Stimulated activated CD4-positive, alpha-beta T cell treated with anti-CD3 and anti-CD28 coated beads, Interleukin-2, amount 100 ng/mL, for 4 hours (primary cell): ENCODE measurements around the gene ROBO3.
A peak's percentile ranks its signal among the peaks of the same experiment; 100 is the strongest.

Source experiments
- DNase-seq: peaks from one replicate; pipeline ENCODE4 v3.0.0-alpha.2; 2020; ENCODE audit warnings: low read depth

ROBO3 gene

DNA sequence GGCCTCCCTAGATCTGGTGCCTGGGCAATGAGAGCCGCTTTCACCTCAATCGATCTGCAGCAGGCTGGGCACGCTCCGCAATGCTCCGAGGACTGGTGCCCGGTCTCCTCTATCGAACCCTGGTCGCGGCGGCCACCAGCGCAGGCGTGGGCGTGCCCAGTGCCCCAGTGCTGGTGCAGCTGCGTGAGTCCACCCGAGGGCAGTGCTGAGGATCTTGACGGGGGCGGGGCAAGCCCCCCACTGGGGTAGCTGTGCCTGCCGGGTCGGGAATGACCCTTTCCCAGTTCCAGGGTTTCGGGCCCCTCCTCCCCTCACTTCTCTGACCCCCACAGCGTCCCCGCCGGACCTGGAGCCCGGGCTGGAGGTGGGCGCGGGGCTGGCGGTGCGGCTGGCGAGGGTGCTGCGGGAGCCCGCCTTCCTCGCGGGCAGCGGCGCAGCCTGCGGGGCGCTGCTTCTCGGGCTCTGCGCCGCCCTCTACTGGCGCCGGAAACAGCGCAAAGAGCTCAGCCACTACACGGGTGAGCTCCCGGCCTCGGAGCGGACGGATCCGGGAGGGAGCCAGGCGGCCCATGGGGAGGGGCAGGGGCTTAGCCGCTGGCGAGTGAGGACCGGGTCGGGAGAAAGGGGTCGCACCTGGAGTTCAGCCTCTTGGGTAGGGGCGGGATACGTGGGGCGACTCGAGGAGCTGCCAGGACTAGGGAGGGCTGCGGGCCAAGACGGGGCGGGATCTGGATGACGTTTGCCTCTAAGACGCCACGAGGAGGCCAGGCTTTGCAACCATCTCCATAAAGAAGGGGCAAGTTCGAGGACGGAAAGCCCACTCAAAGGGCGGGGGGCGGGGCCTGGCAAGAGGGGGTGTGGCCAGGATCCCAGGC lies 10.9 kb downstream of the ROBO3 start:
- DNase-seq: peak; percentile 72

DNA sequence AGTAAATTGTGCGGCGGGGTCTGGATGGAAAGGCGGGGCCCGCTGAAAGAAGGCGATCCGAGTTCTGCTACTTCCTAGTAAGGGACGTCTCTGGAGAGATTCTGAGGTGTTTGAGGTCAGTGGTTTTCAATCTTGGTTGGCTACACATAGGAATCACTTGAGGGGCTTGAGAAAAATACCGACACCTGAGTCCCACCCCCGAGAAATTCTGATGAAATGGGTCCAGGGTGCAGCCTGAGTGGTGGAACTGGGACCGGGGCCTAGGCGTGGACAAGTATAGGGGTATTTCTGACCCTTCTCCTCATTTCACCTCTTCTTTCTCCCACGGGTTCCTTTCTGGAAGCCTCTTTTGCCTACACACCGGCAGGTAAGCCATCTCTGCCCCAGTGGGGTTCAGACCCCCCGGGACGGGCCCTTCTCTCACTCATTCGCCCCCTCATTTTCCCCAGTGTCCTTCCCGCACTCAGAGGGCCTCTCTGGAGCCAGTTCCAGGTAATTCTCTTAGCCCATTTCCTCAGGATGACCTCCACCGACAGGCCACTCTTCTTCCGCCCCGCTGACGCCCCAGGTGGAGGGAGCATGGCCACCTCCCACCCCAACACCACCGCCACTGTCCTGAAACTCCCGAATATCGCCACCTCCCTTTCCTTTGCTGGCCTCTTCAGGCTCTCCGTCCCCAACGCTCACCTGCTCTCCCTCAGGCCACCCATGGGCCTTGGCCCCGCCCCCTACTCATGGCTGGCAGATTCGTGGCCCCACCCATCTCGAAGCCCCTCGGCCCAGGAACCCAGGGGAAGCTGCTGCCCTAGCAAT lies 11.8 kb downstream of the ROBO3 start:
- no peak for DNase-seq

DNA sequence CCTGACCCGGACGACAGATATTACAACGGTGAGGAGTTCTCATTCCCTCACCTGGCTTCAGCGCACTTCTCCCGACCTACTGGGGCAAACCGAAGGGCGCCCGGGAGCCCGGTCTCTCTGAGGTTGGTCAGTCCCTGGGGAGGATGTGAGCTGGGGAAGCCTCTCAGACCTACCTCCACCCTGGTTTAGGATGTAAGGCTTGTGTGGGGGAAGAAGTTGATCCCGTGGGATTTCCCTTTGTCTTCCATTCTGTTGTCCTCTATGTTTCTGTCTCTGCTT lies 12.3 kb downstream of the ROBO3 start:
- DNase-seq: no peak

DNA sequence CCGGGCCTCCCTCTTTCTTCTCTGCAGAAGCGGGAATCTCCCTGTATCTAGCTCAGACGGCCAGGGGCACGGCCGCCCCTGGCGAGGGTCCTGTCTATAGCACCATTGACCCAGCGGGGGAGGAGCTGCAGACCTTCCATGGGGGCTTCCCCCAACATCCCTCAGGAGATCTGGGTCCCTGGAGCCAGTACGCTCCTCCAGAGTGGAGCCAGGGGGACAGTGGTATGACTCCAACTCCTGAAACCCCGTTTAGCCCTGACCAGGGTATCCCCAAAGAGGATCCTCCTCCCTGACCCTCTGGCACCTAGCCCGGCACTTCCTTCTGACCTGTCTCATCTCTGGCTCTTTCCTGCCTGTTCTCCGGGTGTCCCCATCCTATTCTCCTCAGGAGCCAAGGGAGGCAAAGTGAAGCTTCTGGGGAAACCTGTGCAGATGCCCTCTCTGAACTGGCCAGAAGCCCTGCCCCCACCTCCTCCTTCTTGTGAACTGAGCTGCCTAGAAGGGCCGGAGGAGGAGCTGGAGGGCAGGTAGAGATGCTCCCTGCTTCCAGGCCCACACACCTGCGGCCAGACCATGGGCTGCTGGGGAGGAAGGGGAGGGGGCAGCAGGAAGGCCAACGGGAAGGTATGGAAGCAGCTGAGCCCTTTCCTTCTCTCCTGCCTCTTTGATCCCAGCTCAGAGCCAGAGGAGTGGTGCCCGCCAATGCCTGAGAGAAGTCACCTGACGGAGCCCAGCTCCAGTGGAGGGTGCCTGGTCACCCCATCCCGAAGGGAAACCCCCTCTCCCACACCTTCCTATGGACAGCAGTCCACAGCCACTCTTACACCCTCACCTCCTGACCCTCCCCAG lies 12.9 kb downstream of the ROBO3 start:
- DNase-seq: no peak

DNA sequence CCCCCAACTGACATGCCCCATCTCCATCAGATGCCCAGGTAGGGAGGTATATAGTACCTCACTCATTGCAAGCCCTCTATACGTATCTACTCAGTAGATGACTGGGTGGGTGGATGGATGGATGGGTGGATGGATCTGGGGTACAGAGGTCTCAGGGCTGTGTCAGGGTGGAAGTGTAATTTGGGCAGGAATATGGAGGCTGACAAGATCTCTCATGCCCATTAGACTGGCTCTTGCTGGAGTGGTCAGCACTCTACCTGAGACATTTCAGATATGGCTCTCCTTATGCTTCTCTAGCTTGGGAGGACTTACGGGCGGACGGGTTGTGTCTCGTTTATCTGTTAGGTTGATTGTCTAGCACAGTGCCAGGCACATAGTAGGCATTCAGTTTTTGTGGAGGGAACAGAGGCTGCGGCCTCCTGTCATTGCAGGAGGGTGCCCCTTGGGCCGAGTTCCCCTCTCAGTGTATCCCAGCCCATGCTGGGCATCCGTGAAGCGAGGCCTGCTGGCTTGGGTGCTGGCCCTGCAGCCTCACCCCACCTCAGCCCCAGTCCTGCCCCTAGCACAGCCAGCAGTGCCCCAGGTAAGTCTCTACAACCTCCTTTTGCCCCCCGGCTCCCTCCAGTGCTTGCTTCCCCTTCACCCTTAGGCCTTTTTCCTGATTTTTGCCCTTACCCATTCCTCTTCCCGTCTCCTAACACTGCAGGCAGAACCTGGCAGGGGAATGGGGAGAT lies 13.7 kb downstream of the ROBO3 start:
- DNase-seq: no peak

DNA sequence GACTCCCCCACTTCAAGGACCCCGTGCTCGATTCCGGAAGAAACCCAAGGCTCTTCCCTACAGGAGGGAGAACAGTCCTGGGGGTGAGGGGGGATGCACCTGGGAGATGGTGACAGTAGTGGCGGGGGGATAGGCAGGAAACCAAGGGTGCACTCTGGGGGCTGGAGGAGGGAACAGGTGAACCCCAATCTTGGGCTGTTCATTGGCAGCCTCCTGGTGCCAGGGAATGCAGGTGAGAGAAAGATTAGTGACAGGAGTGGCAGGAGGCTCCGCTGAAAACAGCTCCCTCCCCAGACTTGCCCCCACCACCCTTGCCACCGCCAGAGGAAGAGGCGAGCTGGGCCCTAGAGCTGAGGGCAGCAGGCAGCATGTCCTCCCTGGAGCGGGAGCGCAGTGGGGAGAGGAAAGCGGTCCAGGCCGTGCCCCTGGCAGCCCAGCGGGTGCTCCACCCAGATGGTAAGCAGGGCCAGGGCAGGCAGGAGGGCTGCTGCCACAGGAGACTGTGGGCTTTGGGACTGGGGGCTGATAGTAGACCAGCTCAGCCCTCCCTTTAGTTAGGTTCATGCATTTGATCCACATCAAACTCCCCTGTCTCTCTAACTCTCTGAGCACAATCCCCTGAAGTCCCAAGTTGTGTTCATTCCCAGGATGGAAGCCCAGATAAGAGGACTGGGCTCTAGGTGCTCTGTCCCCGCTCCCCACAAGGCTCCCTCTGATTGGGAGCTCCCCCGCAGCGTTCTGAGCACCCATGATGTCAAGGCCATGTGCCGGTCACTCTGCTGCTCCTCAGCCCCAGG lies 14.5 kb downstream of the ROBO3 start:
- no peak for DNase-seq

DNA sequence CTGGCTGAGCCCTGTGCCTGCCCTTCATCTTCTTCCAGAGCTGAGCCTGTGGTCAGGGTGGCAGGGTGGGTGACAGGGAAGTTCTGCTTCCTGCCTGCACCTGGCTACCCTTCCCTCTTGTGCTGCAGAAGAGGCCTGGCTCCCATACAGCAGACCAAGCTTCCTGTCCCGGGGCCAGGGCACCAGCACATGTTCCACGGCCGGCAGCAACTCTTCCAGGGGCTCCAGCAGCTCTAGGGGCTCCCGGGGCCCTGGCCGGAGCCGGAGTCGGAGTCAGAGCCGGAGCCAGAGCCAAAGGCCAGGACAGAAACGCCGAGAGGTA lies 15.0 kb downstream of the ROBO3 start:
- DNase-seq: no peak

DNA sequence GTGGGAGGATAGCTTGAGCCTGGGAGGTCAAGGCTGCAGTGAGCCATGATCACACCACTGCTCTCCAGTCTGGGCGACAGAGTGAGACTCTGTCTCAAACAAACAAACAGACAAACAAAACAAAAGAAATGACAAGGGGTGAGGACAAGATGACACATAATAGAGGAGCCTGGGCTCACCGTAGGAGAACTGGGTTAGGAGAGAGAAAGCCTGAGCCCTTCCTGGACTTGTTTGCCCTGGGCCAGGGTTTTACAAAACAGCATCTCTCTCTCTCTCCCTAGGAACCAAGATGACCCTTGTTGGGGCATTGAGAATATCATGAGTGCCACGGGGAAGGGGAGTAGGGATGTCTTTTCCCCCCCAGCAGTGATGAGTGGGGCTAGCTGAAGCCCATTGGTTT lies 15.7 kb downstream of the ROBO3 start:
- no peak for DNase-seq

DNA sequence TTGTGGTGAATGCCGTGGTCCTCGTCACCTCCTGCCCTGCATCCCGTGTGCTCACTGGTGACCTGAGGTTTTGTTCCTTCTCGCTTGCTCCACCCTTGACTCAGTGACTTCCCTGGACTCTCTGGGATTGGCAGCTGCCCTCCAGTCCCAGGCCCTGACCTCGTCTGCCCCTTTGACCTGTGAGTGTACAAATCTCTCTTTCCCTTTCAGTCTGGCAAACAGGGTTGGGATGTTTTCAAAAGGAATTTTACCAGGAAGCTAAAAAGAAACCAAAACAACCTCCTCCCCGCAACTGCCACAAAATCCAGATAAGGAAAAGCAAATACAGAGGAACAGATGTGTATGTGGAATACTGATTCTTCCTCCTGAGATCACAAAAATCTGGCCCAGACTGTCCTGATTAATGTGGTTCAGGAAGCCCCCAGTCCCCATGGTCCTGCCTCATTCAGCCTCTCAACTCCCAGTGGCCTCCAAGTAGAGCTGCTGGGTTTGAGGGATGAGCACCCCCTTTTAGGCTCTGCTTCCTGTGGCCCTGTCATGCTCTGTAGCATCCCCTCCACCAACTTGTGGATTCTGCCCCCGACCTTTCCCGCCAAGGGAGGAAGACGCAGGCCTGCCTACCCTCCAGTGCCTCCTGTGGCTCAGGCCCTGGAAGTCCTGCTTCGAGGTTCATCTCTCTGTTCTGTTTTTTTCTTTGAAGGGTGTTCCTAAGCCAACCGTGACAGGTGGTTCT lies 17.3 kb downstream of the ROBO3 start:
- DNase-seq: no peak

DNA sequence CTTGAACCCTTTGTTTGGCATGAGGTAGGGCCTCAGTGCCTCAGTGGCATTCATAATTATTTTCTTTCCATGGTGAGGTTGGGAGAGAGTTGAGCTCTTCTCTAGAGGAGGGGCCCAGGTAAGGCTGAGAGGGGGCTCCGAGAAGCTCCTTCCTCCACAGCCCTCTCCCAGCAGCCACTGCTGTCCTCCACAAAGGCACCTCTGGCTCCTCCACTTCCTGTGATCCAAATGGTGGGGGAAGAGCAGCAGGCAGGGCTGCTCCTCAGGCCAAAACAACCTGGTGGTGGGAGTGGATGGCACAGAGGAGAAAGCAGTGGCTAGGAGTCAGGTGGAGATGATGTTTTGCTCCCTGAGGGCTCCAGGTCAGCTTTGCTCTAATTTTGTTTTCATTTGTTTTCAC lies 19.1 kb downstream of the ROBO3 start:
- no peak for DNase-seq

DNA sequence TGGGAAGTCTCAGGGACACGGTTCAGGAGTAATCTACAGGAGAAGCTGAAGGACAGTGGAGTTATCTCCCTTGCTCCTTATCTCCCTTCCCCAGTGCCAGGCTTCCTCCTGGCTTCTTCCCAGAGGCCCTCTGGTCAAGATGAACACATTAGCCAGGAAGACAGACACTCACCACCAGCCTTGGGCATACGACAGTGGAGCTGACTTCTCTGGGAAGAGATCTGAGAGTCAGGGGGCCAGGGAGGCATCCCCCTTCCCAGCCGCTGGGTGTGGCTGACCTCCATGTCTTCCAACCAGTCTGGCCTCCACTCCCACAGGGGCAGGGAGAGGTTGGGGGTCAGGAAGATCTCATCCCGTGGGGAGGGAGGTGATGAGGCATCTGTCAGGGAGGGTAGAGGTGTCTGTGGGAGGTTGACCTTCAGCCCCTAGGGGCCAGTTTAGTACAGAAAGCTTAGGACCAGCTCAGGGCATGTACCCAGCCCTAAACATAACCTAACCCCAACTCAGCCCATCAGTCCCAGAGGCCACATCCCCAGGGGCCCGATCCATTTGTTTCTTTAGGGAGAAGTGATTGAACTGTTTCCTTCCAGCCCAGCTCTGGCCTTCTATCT lies 19.7 kb downstream of the ROBO3 start:
- DNase-seq: no peak

DNA sequence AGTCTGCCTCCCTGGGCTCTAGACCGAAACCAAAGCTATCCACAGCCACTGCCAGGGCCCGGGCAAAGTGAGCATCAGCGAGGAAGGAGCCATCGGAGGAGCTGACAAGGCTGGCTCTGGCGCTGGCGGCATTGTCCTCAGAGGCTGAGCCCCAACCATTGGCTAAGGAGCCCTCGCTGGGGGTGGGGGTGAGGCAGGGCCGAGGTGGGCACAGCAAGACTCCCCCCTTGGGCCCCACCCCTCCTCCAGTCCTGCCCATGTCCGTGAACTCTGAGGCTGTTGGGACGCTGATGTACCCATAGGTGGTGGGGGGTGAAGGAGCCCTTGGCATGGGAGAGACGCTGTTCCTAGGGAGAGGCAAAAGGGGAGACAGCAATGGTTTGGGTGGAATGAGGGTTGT lies 21.2 kb downstream of the ROBO3 start:
- DNase-seq: no peak

DNA sequence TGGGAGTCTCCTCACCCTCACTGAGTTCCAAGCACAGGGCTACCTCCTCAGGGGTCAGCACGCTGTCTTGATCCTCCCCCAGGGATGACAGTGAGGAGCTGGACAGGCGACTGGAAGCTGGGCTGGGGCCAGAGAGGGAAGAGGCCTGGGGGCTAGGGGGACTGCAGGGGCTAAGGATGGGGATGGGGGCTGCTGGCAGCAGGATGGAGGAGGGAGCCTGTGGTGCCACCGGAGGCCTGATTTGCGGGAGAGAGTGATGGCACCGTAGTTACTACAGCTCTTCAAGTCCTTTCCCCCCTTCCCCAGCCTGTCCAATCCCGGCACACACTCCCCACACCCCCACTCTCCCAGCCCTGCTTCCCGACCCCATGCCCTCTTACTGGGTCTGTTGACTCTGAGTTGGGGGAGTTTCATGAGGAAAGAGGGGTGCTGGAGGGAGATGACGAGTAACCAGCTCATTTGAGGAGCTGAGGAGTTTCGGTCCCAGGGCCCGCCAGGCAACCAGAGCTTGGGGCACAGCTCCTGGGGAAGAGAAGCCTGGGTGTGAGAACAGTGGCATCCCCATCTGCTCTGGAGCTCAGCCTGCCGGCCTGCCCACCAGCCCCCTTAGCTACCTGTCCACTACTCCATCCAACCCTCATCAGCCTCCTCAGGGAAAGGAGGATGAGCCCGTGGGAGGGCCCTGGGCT lies 21.9 kb downstream of the ROBO3 start:
- no peak for DNase-seq

DNA sequence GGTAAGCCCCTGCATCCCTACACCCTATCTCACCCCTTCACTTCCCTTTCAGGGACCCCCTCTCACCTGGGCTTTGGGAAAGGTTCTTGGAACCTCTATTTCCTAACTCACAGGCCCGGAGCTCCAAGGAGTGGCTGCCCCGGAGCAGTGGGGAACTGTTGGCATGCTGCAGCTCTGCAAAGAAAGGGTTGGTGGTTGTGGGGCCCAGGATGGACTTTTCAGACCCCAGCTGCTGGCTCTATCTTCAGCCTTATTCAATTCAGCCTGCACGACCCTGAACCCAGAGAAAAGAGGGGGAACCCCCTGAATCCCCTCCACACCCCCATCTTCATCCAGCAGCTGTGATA lies 22.4 kb downstream of the ROBO3 start:
- no peak for DNase-seq

DNA sequence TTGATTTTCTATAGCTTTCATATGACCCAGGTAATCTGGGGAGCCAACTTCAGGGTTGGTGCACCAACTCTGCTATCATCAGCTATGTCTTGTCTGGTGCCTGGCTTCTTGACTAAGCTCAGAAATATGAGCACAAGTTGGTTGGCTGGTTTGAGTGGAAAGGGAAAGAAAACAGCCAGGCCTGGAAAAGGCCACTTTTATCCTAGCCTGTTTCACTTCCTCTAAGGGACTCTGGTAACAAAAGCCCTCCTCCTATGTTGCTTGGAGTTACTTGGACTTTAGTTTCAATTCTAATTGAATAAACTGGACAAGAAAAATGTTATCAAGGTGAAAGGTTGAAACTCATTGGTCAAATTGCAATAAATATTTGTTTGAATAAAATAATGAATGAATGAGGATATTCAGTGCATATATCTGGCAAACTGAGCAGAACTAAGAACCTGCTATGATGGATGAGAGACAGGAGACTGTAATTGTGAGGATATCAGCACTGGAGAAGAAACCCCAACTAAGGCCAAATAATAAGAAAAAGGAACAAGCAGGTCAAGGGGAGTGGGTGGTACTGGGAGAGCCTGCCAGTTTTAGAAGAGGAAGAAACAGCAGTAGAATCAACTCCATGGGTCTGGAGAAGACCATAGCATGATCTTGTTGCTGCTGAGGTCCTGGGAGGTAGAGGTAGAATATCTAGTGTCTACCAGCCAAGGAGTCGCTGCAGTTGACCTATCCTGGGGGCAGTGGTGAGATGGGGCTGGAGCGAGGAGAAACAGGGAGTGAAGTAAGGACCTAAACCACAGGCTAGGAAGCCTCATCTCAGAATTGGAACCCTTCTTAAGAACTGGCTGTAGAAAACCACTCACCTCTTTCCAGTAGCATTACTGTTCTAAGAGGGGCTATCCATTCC lies 24.2 kb downstream of the ROBO3 start:
- no peak for DNase-seq

DNA sequence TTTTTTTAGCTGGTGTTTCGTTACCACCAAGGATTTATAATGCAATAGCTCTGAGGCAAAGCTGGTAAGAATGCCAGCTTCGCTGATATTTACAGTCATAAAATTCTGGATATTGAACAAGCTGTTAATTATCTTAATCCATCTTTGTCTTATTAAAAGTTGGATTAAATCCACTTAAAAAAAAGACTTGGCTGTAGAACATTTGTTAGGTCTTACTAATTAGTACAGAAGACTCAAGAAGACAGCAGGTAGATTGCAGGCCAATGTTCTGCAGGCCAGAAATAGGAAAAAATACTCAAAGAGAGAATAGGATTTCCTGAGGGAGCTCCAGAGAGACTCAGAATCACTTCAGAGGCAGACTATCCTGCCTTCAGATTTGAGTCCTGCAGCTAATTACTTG lies 24.9 kb downstream of the ROBO3 start:
- DNase-seq: no peak

DNA sequence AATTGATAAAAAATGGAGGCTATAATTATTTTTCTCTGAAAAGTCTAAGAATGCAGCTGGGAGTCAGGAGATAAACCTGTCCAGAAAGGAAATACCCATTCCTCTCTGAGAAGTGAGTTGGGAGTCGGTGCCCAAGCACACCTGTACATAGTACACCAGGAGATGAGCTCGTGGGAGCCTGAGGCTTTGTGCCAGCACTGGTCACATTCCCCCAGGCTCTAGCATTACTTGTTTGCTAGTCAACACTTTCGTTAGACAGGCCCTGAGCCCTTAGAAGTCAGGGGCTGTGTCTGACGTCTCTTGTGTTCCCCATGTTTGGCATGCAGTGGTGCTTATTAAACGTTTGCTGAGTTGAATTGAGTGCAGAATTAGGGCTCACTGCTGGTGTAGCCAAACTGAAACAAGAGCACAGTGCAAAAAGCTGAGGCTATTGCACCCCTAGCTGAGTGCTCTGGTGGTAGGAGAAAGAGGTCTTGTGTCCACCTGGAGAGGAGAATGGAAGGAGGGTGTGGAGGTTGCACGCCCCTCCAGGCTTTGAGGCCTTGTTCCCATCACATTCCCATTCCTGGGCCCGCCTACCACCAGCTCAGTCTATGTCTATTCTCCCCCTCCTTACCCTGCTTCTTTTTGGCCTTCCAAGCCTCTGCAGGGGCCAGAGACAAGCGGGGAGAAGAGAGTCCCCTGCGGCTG lies 25.6 kb downstream of the ROBO3 start:
- DNase-seq: no peak

DNA sequence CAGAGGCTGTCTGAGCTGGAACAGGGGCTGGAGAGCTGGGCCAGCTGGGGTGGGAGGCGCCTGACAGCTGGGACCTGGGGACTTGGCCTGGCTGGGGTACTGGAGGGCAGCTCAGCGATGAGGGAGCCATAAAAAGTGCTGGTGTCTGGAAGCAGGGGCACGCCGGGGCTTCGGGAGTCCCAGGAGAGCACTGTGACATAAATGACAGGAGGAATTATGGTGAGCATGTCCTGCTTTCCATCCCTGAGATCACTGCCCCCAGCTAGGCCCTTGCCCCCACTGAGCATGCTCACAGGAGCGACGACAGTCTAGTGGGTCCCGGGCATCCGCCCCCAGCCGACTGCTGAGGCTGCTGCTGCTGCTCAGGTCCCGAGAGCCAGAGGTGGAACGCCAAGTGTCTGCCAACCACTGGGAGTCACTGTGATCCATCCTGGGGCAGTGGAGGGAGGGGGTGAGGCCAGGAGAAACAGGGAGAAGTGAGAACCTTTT lies 26.2 kb downstream of the ROBO3 start:
- no peak for DNase-seq
